Measurements from ENCODE around the gene NELL1.

DNA sequence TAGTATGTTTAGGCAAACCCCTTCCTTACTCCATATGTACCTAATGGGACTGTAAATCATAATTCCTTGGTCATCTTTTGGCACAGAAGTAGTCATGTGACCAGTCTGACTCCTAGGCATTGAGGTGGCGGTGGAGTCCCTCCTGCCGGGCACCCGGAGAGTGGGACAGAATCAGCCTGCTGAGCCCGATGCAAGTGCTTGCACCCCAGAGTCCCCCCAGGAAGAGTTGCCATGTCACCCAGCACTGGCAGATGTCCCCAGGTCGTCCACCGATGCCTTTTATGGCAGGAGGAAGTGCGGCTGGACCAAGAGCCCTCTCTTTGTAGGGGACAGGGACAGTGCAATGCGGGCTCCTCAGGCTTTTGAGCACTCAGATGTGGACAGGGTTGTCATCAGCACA lies 500.3 kb downstream of the NELL1 start:
- TF ChIP-seq, protein P1, sequence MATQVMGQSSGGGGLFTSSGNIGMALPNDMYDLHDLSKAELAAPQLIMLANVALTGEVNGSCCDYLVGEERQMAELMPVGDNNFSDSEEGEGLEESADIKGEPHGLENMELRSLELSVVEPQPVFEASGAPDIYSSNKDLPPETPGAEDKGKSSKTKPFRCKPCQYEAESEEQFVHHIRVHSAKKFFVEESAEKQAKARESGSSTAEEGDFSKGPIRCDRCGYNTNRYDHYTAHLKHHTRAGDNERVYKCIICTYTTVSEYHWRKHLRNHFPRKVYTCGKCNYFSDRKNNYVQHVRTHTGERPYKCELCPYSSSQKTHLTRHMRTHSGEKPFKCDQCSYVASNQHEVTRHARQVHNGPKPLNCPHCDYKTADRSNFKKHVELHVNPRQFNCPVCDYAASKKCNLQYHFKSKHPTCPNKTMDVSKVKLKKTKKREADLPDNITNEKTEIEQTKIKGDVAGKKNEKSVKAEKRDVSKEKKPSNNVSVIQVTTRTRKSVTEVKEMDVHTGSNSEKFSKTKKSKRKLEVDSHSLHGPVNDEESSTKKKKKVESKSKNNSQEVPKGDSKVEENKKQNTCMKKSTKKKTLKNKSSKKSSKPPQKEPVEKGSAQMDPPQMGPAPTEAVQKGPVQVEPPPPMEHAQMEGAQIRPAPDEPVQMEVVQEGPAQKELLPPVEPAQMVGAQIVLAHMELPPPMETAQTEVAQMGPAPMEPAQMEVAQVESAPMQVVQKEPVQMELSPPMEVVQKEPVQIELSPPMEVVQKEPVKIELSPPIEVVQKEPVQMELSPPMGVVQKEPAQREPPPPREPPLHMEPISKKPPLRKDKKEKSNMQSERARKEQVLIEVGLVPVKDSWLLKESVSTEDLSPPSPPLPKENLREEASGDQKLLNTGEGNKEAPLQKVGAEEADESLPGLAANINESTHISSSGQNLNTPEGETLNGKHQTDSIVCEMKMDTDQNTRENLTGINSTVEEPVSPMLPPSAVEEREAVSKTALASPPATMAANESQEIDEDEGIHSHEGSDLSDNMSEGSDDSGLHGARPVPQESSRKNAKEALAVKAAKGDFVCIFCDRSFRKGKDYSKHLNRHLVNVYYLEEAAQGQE (IDR thresholded peaks at IDR 0.05; ENCODE audit: insufficient read depth in 1 of 2, low read depth in 2 of 2, low read length in 1 of 2): no peak
- TF ChIP-seq, protein P2, sequence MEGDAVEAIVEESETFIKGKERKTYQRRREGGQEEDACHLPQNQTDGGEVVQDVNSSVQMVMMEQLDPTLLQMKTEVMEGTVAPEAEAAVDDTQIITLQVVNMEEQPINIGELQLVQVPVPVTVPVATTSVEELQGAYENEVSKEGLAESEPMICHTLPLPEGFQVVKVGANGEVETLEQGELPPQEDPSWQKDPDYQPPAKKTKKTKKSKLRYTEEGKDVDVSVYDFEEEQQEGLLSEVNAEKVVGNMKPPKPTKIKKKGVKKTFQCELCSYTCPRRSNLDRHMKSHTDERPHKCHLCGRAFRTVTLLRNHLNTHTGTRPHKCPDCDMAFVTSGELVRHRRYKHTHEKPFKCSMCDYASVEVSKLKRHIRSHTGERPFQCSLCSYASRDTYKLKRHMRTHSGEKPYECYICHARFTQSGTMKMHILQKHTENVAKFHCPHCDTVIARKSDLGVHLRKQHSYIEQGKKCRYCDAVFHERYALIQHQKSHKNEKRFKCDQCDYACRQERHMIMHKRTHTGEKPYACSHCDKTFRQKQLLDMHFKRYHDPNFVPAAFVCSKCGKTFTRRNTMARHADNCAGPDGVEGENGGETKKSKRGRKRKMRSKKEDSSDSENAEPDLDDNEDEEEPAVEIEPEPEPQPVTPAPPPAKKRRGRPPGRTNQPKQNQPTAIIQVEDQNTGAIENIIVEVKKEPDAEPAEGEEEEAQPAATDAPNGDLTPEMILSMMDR (IDR thresholded peaks at IDR 0.05): no peak
- TF ChIP-seq POLR2AphosphoS5 (IDR thresholded peaks at IDR 0.05; ENCODE audit: low read depth, low read length): no peak
